CD4-positive, alpha-beta T cell treated with Interleukin-6 for 4 hours (primary cell): ENCODE data around the gene KCMF1.

ENCODE experiments used
- DNase-seq: peaks from one replicate; pipeline ENCODE4 v3.0.0-alpha.2; 2020; ENCODE audit warnings: mixed read lengths

Gene KCMF1

GRCh38 chr2:84970868-84971509 is at the start of gene KCMF1:
Gene KCMF1, plus strand, starts transcription at chr2:84971161. Its CDS starts 291 bp downstream, at chr2:84971452.
- DNase-seq, result peak; percentile 85

GRCh38 chr2:84923009-84923408 is 48.0 kb upstream of the KCMF1 start:
- no peak for DNase-seq

- DNase-seq, result peak; percentile 54
These were observed 46.5 kb upstream of the KCMF1 start for GRCh38 chr2:84924173-84925106.

- DNase-seq, result no peak
These were observed 45.6 kb upstream of the KCMF1 start for GRCh38 chr2:84925336-84925723.

GRCh38 chr2:84925724-84926376 is 45.1 kb upstream of the KCMF1 start:
- DNase-seq, result peak; percentile 100

- no peak for DNase-seq
These were observed 43.7 kb upstream of the KCMF1 start for GRCh38 chr2:84927275-84927627.

GRCh38 chr2:84931384-84931821 is 39.6 kb upstream of the KCMF1 start:
- DNase-seq, result no peak

GRCh38 chr2:84938194-84938879 is 32.6 kb upstream of the KCMF1 start:
- DNase-seq, result peak; percentile 40

GRCh38 chr2:84939426-84940087 is 31.4 kb upstream of the KCMF1 start:
- DNase-seq, result peak; percentile 71

GRCh38 chr2:84940088-84940470 is 30.9 kb upstream of the KCMF1 start:
- no peak for DNase-seq

- DNase-seq, result no peak
These were observed 30.0 kb upstream of the KCMF1 start for GRCh38 chr2:84940831-84941412.

- DNase-seq, result no peak
These were observed 28.8 kb upstream of the KCMF1 start for GRCh38 chr2:84942166-84942565.

- no peak for DNase-seq
These were observed 28.0 kb upstream of the KCMF1 start for GRCh38 chr2:84942964-84943421.

- DNase-seq, result no peak
These were observed 26.6 kb upstream of the KCMF1 start for GRCh38 chr2:84944295-84944909.

GRCh38 chr2:84945838-84946203 is 25.1 kb upstream of the KCMF1 start:
- peak; percentile 64 for DNase-seq

- peak; percentile 74 for DNase-seq
These were observed 24.6 kb upstream of the KCMF1 start for GRCh38 chr2:84946204-84947009.

- DNase-seq, result no peak
These were observed 23.9 kb upstream of the KCMF1 start for GRCh38 chr2:84947010-84947593.

- no peak for DNase-seq
These were observed 17.4 kb upstream of the KCMF1 start for GRCh38 chr2:84953535-84953934.

GRCh38 chr2:84954329-84954728 is 16.6 kb upstream of the KCMF1 start:
- no peak for DNase-seq
